Activated CD8-positive, alpha-beta T cell treated with anti-CD3 and anti-CD28 coated beads, Interleukin-2, amount 10 ng/mL, durations not matched to agents 7 days and 5 days (primary cell): ENCODE measurements around the gene CD2. TPM values are rescaled to one million over a fixed set of nuclear protein-coding genes. Genes with fewer than 3 reads are reported as not detected.
A peak's percentile ranks its signal among the peaks of the same experiment; 100 is the strongest.

Experiments used
- ATAC-seq: fragments of 150-1000 bp; cut with Tn5 transposase; one replicate; pipeline ENCODE4 v1.10.0; 2021; ENCODE audit warnings: moderate library complexity
- CTCF ChIA-PET: fragments of 350-600 bp; sonication (Branson Sonifier 250); formaldehyde crosslinking; loops from one replicate; lab custom pipeline; 2021; ENCODE audit warnings: antibody characterized with exemption; lab: Charles Lee
- POLR2A ChIA-PET: fragments of 350-600 bp; sonication (Branson Sonifier 250); formaldehyde crosslinking; loops from one replicate; lab custom pipeline; 2021; ENCODE audit warnings: antibody characterized with exemption; lab: Charles Lee
- DNase-seq: peaks from one replicate; pipeline ENCODE4 v3.0.0-alpha.2; 2020
- H3K27ac Mint-ChIP-seq: one replicate; pipeline ENCODE4 v1.8.0; 2021; ENCODE audit warnings: mild to moderate bottlenecking, mixed read lengths
- H3K27me3 Mint-ChIP-seq: one replicate; pipeline ENCODE4 v1.8.0; 2021; ENCODE audit warnings: low read depth, mixed read lengths
- H3K36me3 Mint-ChIP-seq: one replicate; pipeline ENCODE4 v1.8.0; 2021; ENCODE audit warnings: low read depth, mixed read lengths
- H3K4me1 Mint-ChIP-seq: one replicate; pipeline ENCODE4 v1.8.0; 2021; ENCODE audit warnings: low read depth, mixed read lengths
- H3K4me3 Mint-ChIP-seq: one replicate; pipeline ENCODE4 v1.8.0; 2021; ENCODE audit warnings: mild to moderate bottlenecking, mixed read lengths
- H3K9me3 Mint-ChIP-seq: one replicate; pipeline ENCODE4 v1.8.0; 2022; ENCODE audit warnings: mixed read lengths; ENCODE audit not compliant: insufficient read depth
- total RNA-seq, 2 experiments: library from RNA; stranded (reverse); gene quantifications; one replicate each; pipeline ENCODE4 v1.2.3, GENCODE V29; 2021

CD2 gene
- total RNA-seq, 2 experiments from 2014 or later = 186 to 189 TPM

GRCh38 chr1:116733476-116734365 is 20.5 kb upstream of the CD2 start:
- H3K36me3 Mint-ChIP-seq = no peaks in the 10 kb centered on the region
- H3K27me3 Mint-ChIP-seq = no peaks in the 10 kb centered on the region
- CTCF ChIA-PET = interaction anchor here (0.5 to 3.1 kb wide), 18 partner anchors 10 to 326 kb away, joined by 3 to 23 read pairs (median 4); partner anchors contain the start of gene TTF2
- H3K4me1 Mint-ChIP-seq = peaks cover 33% of the 10 kb centered on the region
- DNase-seq (no peak), ATAC-seq (no peak)
- H3K4me3 Mint-ChIP-seq = no peak overlapping the region
- H3K9me3 Mint-ChIP-seq = no peaks in the 10 kb centered on the region
- H3K27ac Mint-ChIP-seq = peak overlapping the region; percentile 23
- POLR2A ChIA-PET = interaction anchor here (1.1 to 2.7 kb wide), 4 partner anchors 21 to 327 kb away, joined by 4 to 15 read pairs (median 5); partner anchors contain the start of genes CD2 and TTF2

- POLR2A ChIA-PET = no interaction called here
- H3K27ac Mint-ChIP-seq = no peak overlapping the region
- no peaks in the 10 kb centered on the region for H3K27me3 Mint-ChIP-seq
- peaks cover 48% of the 10 kb centered on the region for H3K4me1 Mint-ChIP-seq
- no peak overlapping the region for H3K4me3 Mint-ChIP-seq
- CTCF ChIA-PET = interaction anchor here (0.9 to 3.1 kb wide), 2 partner anchors 28 to 394 kb away, joined by 3 to 18 read pairs; no protein-coding TSS in a partner anchor
- DNase-seq = no peak
- ATAC-seq = no peak
- peaks cover 4% of the 10 kb centered on the region for H3K36me3 Mint-ChIP-seq
- H3K9me3 Mint-ChIP-seq = no peaks in the 10 kb centered on the region
Measured at GRCh38 chr1:116735246-116735645, 19.0 kb upstream of the CD2 start.

GRCh38 chr1:116737020-116737854 is 17.0 kb upstream of the CD2 start:
- Mint-ChIP-seq H3K9me3 (no peaks in the 10 kb centered on the region), H3K4me3 (peak overlapping the region; percentile 71), H3K4me1 (peaks cover 61% of the 10 kb centered on the region), H3K36me3 (peaks cover 17% of the 10 kb centered on the region), H3K27ac (peak overlapping the region; percentile 97), H3K27me3 (no peaks in the 10 kb centered on the region)
- ChIA-PET CTCF (interaction anchor here (0.6 to 4.4 kb wide), 49 partner anchors 10 to 322 kb away, joined by 3 to 176 read pairs (median 4); partner anchors contain the start of genes CD2 and TTF2), POLR2A (interaction anchor here (0.6 to 8.0 kb wide), 15 partner anchors 9 to 323 kb away, joined by 3 to 548 read pairs (median 7); partner anchors contain the start of genes CD2 and TTF2)
- ATAC-seq = peak; percentile 49
- DNase-seq = peak; percentile 87

- H3K9me3 Mint-ChIP-seq = no peaks in the 10 kb centered on the region
- DNase-seq (peak; percentile 45), ATAC-seq (peak; percentile 48)
- peaks cover 61% of the 10 kb centered on the region for H3K4me1 Mint-ChIP-seq
- no peaks in the 10 kb centered on the region for H3K27me3 Mint-ChIP-seq
- peak overlapping the region; percentile 97 for H3K27ac Mint-ChIP-seq
- H3K4me3 Mint-ChIP-seq = peak overlapping the region; percentile 71
- H3K36me3 Mint-ChIP-seq = peaks cover 19% of the 10 kb centered on the region
- ChIA-PET POLR2A (interaction anchor here (0.8 to 8.0 kb wide), 19 partner anchors 9 to 322 kb away, joined by 3 to 548 read pairs (median 7); partner anchors contain the start of genes CD2 and TTF2), CTCF (interaction anchor here (0.6 to 4.4 kb wide), 52 partner anchors 11 to 321 kb away, joined by 3 to 176 read pairs (median 4); partner anchors contain the start of genes CD2 and TTF2)
Measured at GRCh38 chr1:116737855-116738321, 16.3 kb upstream of the CD2 start.

GRCh38 chr1:116738673-116739370 is 15.4 kb upstream of the CD2 start:
- Mint-ChIP-seq H3K4me3 (peak overlapping the region; percentile 71), H3K27me3 (no peaks in the 10 kb centered on the region), H3K4me1 (peaks cover 58% of the 10 kb centered on the region), H3K36me3 (peaks cover 29% of the 10 kb centered on the region), H3K9me3 (peaks cover 5% of the 10 kb centered on the region), H3K27ac (peak overlapping the region; percentile 97)
- ChIA-PET POLR2A (interaction anchor here (0.5 to 8.0 kb wide), 20 partner anchors 8 to 321 kb away, joined by 3 to 548 read pairs (median 6); partner anchors contain the start of genes CD2 and TTF2), CTCF (interaction anchor here (0.9 to 4.4 kb wide), 23 partner anchors 12 to 320 kb away, joined by 3 to 176 read pairs (median 21); partner anchors contain the start of genes CD2 and TTF2)
- ATAC-seq (peak; percentile 70), DNase-seq (peak; percentile 65)

GRCh38 chr1:116739371-116740012 is 14.7 kb upstream of the CD2 start:
- no peak for ATAC-seq
- CTCF ChIA-PET = interaction anchor here (1.3 to 4.4 kb wide), 14 partner anchors 10 to 320 kb away, joined by 3 to 176 read pairs (median 46); partner anchors contain the start of genes CD2 and TTF2
- Mint-ChIP-seq H3K27ac (peak overlapping the region; percentile 97), H3K27me3 (no peaks in the 10 kb centered on the region), H3K9me3 (peaks cover 11% of the 10 kb centered on the region), H3K4me3 (peak overlapping the region; percentile 71), H3K4me1 (peaks cover 57% of the 10 kb centered on the region), H3K36me3 (peaks cover 35% of the 10 kb centered on the region)
- DNase-seq = no peak
- POLR2A ChIA-PET = interaction anchor here (0.5 to 8.0 kb wide), 17 partner anchors 8 to 321 kb away, joined by 3 to 548 read pairs (median 5); partner anchors contain the start of genes CD2 and TTF2

GRCh38 chr1:116740296-116740695 is 13.9 kb upstream of the CD2 start:
- ATAC-seq (no peak), DNase-seq (no peak)
- Mint-ChIP-seq H3K27me3 (no peaks in the 10 kb centered on the region), H3K9me3 (peaks cover 19% of the 10 kb centered on the region), H3K36me3 (peaks cover 43% of the 10 kb centered on the region), H3K27ac (peak overlapping the region; percentile 97), H3K4me3 (no peak overlapping the region), H3K4me1 (peaks cover 57% of the 10 kb centered on the region)
- POLR2A ChIA-PET = interaction anchor here (0.6 to 8.0 kb wide), 4 partner anchors 20 to 320 kb away, joined by 3 to 548 read pairs (median 22); partner anchors contain the start of genes CD2 and TTF2
- CTCF ChIA-PET = interaction anchor here (1.3 to 4.4 kb wide), 3 partner anchors 11 to 75 kb away, joined by 3 to 176 read pairs (median 124); partner anchors contain the start of gene CD2

GRCh38 chr1:116740746-116741145 is 13.5 kb upstream of the CD2 start:
- Mint-ChIP-seq H3K27me3 (no peaks in the 10 kb centered on the region), H3K4me1 (peaks cover 60% of the 10 kb centered on the region), H3K36me3 (peaks cover 47% of the 10 kb centered on the region), H3K9me3 (peaks cover 23% of the 10 kb centered on the region), H3K4me3 (no peak overlapping the region), H3K27ac (peak overlapping the region; percentile 97)
- ATAC-seq (no peak), DNase-seq (no peak)
- ChIA-PET POLR2A (interaction anchor here (4.4 to 8.0 kb wide), 2 partner anchors 20 to 319 kb away, joined by 41 to 548 read pairs; partner anchors contain the start of genes CD2 and TTF2), CTCF (interaction anchor here (1.3 to 1.7 kb wide), 2 partner anchors 11 to 14 kb away, joined by 3 to 4 read pairs; partner anchors contain the start of gene CD2)

GRCh38 chr1:116741836-116742565 is 12.2 kb upstream of the CD2 start:
- H3K4me1 Mint-ChIP-seq = peaks cover 53% of the 10 kb centered on the region
- H3K27me3 Mint-ChIP-seq = no peaks in the 10 kb centered on the region

More at GRCh38 chr1:116741836-116742565, 12.2 kb upstream of the CD2 start:
- CTCF ChIA-PET = interaction anchor here (1.7 kb wide), 1 partner anchor 12 kb away, joined by 4 read pairs; the partner anchor contains the start of gene CD2
- Mint-ChIP-seq H3K4me3 (no peak overlapping the region), H3K27ac (no peak overlapping the region), H3K9me3 (peaks cover 33% of the 10 kb centered on the region), H3K36me3 (peaks cover 56% of the 10 kb centered on the region)
- POLR2A ChIA-PET = interaction anchor here (8.0 kb wide), 1 partner anchor 19 kb away, joined by 548 read pairs; the partner anchor contains the start of gene CD2
- no peak for DNase-seq
- no peak for ATAC-seq
